GM19452 (cell line): ENCODE results near the gene SNCG.
"Not testable (repeated sequence)": the region's sequence is repeated elsewhere in the genome, so short reads cannot be mapped to it uniquely, and the experiment has no call there.

ENCODE experiments used
- ATAC-seq: cut with Tn5 transposase; IDR thresholded peaks from one replicate; pipeline ENCODE4 v1.9.1; 2021; ENCODE audit not compliant: unreplicated experiment

The SNCG gene

GRCh38 chr10:86958116-86958900, at the start of gene SNCG:
Gene SNCG, plus strand, starts transcription at chr10:86958599. Its CDS starts 99 bp downstream, at chr10:86958698.
- no peak for ATAC-seq

DNA sequence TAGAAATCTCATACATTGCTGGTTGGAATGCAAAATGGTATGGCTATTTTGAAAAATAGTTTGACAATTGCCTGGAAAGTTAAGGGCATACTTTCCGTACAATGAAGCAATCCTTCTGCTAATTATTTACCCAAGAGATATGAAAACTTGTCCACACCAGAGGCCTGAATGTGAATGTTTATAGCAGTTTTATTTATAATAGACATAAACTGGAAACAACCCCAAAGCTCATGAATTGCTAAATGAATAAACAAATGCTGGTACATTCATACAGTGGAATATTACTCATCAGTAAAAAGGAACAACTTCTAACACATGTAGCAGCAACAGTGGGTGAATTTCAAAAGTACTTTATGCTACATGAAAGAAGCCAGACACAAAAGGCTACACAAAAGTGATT, 43.7 kb upstream of the SNCG start:
- ATAC-seq, result no peak

GRCh38 chr10:86918022-86918471, 40.4 kb upstream of the SNCG start:
- ATAC-seq, result no peak

DNA sequence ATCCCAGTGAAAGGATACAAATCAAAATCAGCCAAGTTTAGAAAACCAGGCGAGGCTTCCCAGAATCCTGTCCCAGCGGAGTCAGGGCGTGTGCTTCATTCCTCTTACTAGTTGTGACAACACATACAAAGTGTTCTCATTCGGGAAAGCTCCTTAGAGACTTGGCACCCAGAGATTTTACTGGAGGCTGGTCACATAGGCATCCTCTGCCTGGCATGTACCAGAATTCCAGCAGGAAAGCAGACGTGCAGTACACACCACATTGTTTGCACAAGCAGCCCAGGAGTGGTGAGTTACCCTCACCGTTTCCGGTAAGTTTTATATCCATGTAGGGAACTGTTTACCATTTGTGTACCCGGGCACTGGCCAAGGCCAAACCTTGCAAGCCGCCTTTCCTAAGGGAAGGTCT, 35.8 kb upstream of the SNCG start:
- ATAC-seq, result no peak

- ATAC-seq, result no peak
Measured at GRCh38 chr10:86929468-86930380, 28.7 kb upstream of the SNCG start.

DNA sequence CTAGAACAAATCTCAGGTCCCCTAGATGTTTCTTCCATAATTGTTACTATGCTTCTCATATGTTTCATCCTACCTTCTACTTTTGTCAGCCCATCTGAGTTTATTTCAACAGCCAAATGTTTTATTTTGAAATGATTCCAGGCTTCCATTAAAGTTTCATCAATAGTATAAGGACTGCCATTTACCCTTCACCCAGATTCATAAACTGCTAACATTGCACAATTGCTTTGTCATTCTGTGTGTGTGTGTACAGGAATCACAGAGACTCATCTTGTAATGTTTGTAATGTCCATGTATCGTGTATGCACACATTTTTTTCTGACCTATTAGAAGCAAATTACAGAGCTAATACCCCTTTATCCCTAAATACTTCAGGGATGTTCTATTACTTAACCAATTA, 26.5 kb upstream of the SNCG start:
- ATAC-seq, result no peak

DNA sequence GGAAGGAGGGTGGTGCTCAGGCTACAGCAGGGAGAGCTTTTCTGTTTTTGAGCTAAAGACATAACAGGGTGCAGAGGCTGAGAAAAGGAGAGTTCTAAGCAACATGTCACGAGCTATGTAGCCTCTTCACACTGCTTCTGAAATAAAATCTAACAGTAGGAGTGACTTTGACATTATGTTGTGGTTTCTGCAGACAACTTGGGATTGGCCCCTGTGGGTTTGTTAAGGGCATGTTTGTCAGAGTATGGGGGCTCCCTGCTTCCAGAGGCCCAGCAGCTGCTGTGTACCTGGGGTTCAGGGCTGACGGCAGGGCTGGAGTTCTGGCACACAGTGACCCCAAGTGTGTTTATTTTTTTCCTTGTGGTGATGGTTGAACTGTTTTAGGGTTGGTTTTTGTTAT, 25.7 kb upstream of the SNCG start:
- no peak for ATAC-seq

DNA sequence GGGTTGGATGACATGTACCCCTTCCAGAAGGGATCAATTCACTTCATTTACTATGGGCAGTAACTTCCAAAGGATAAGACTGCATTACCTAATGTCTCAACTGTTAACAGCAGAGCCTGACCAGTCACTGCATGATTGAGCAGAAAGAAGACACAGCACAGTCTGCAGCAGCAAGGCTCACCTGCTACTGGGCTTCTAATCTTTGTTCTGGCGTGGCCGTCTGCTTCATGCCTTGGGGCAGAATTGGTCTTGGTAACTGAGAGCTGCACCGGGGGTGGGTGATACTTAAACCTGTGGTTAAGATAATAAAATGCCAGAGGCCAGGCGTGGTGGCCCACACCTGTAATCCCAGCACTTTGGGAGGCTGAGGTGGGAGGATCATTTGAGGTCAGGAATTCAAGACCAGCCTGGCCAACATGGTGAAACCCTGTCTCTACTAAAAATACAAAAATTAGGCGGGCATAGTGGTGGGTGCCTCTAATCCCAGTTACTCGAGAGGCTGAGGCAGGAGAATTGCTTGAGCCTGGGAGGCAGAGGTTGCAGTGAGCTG, 24.2 kb upstream of the SNCG start:
- ATAC-seq, result not testable (repeated sequence)

GRCh38 chr10:86936661-86937501, 21.5 kb upstream of the SNCG start:
- ATAC-seq, result no peak

DNA sequence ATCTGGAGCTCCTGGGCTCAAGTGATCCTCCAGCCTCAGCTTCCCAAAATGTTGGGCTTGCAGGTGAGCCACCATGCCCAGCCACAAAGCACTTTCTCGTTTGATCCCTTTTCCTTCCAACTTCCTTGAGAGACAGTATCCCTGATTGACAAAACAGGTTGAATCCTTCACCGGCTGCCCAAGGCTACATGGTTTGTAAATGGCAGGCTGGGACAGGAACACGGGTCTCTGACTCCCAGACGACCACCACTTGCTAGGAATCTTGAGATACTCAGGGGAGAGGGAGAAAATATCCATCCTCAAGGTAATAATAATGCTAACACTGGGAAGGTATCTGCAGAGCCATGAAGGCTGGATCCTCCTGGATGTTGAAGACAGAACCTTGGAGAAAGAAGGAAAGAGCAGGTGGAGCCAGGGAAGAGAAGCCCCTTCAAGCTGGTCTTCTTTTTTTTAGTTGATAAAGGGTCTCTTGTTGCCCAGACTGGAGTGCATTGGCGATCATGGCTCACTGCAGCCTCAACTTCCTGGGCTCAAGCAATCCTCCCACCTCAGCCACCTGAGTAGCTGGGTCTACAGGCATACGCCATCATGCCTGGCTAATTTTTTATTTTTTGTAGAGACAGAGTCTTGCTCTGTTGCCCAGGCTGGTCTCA, 20.8 kb upstream of the SNCG start:
- no peak for ATAC-seq

DNA sequence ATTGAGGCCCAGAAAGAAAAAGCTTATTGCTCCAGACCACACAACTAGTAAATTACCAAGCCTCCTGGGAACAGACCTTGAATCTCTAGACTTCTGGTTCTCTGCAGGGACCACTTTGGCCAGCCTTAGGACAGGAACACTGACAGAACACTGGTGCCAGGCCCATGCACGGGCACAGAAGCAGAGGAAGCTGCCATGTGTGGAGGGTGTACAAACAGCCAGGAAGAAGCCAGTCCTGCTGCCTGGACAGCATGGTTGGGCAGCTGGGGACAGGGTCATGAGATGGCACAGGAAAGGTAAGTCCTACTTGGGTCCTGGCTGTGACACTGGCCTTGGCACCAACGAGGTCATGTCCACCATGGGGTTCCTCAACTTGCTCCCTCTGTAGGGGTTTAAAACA, 20.1 kb upstream of the SNCG start:
- ATAC-seq, result no peak

DNA sequence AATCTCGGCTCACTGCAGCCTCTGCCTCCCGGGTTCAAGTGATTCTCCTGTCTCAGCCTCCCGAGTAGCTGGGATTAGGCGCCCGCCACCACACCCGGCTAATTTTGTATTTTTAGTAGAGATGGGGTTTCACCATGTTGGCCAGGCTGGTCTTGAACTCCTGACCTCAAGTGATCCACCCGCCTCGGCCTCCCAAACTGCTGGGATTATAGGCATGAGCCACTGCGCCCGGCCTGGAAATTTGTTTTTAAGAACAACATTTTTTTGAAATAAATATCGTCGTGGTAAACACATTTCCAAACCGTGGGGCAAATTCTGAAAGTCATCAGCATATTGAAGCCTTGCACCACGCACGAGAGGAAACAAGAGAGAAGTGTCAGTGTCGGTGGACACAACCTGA, 18.3 kb upstream of the SNCG start:
- not testable (repeated sequence) for ATAC-seq

GRCh38 chr10:86940677-86941076, 17.7 kb upstream of the SNCG start:
- ATAC-seq, result no peak

- ATAC-seq, result no peak
Measured at GRCh38 chr10:86941426-86941825, 17.0 kb upstream of the SNCG start.

DNA sequence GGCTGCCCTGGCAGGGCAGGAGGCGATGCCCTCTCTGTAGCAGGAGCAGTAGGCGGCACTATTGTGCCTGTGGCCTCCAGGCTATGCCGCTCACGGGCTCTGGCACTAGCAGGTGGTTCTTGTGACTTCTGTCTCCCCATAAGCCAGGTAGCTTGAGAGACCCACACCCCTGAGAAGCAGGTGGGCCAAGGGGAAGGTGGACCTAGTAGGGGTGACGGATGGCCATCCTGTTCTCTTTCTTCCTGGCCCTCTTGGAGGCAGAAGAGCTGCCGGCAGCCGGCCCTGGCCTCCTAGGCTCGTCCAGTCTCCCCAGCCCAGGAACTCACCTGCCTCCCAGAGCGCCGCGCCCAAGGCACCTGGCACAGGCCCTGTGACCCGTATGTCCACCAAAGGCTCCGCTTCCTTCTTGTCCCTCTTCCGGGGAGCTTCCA, 16.4 kb upstream of the SNCG start:
- ATAC-seq, result no peak

- ATAC-seq, result no peak
Measured at GRCh38 chr10:86942441-86943315, 15.7 kb upstream of the SNCG start.

DNA sequence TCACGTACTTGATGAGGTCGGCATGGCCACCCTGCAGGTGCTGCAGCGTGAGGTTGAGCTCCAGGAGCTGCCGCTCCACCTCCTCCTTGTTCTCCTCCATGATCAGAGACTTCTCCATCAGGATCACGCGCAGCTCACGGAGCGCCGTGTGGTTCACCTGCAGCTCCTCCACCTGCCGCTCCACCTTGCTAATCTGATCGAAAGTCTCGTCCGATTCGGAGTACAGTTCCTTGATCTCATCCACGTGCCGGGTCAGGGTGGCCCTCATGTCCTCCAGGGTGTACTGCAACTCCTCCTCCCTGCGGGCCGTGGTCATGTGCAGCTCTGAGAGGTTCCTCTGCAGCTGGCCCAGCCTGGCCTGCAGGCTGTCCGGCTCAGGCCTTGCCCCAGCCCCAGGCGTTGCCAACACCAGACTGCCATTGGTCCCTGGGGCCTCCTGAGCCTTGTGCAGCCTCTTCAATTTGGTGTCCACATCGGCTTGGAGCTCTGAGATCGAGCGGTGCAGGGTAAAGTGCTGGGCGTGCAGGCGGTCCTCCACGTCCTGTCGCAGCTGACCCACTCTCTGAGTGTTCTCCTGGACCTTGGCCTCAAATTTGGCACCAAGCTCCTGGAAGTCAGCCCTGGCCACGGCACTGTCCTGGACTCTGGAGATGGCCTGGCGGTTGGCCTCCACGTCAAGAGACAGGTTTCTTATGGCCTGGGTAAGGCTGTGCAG, 14.9 kb upstream of the SNCG start:
- ATAC-seq, result no peak

DNA sequence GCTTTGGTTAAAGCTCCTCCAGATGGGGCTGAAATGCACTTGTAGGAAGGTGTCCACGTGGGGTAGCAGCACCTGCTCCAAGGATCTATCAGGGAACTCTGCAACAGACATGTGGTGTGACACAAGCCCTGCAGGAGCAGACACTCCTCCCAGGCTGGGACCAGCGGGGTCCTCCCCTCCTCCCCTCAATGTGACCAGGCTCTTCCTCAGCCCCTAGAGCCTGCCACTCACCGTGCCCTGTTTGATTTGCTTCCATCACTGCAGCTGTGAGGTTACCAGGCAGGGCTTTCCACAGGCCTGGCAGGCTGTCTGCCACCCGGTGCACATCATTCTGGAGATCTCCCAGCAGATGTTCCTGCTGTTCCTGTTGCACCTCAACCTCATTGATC, 14.4 kb upstream of the SNCG start:
- ATAC-seq, result no peak

- no peak for ATAC-seq
Measured at GRCh38 chr10:86944471-86944870, 13.9 kb upstream of the SNCG start.
